GM12874 (cell line): ENCODE measurements around the gene PRSS2.

Experiments
- CTCF ChIP-seq: IDR thresholded peaks from 2 replicates; pipeline ENCODE4 v1.5.1; 2011; ENCODE audit warnings: low read depth, mild to moderate bottlenecking, control low read depth, low read length, moderate library complexity; ENCODE audit not compliant: insufficient read depth

PRSS2 gene

GRCh38 chr7:142754681-142755575 is 15.8 kb upstream of the PRSS2 start:
- TF ChIP-seq CTCF: no peak

DNA sequence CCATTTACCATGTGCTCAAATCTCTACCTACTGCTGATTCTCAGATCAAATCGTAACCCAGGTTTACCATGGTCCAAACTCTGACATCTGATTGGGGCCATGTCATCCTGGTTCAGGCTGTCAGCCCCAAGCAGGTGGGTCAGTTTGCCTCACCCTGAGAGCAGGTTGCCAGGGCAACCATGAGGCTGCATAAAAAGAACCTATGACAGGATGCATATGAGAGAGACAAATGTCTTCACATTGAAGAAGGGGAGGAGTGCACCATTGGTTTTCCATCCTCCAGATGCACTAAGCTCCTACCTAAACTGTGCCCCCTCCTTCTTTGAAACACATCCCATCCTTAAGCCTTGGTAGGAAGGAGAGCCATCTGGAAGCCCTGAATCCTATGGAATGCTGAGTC is 11.3 kb upstream of the PRSS2 start:
- no peak for TF ChIP-seq CTCF

GRCh38 chr7:142760071-142760642 is 10.6 kb upstream of the PRSS2 start:
- no peak for TF ChIP-seq CTCF

DNA sequence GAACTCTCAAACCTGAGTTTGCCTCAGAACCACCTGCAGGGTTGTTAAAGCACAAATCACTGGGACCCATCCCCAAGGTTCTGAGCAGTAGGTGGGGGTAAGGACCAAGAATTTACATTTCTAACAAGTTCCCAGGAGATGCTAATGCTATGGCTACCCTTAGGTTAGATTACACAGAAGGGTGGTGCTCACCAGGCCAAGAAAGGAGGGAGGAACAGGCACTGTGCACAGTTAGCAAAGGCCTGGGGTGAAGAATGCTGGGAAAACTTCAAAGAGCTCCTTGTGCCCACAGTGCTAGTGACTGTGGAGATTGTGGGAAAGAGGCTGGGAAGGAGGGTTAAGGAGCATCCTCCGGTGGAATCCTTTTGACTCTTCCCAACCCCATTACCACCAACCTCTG is 8.7 kb upstream of the PRSS2 start:
- no peak for TF ChIP-seq CTCF

DNA sequence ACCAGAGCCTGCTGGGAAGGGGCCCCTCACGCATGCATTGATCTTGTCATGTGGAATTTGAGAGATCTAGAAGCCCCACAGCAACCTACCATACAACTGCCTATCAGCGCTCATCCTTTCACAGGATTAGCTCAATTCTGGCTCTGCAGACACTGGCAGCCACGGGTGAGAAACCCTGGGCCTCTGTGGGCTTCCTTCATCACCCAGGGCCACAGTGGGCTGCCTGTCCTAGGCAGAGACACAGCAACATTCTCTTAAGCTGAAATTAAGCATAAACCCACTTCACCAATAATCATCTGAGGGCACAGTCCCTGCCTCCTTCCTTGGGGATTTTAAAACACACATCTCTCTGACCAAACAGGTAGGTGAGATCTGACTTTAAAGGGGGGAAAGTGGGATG is 3.3 kb upstream of the PRSS2 start:
- no peak for TF ChIP-seq CTCF

GRCh38 chr7:142767861-142768260 is 2.9 kb upstream of the PRSS2 start:
- TF ChIP-seq CTCF: no peak

DNA sequence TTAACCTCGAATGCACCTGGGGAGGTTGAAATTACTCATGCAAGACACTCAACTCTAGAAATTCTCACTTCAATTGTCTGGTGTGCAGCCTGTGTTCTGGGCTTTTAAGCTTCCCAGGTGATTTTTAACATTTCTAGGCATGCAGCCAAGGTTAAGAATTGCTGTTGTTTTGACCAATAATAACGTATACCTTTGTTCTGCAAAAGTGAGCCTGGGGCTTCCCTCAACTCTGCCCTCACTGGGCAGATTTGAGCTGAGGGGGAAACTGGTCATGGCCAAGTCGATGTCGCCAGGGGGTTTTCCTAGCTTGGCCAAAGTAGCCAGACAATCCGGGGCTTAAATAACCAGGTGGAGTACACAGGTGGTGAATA is 568 bp downstream of the PRSS2 start:
- TF ChIP-seq CTCF: no peak
